BLaER1 treated with 17β-estradiol and CSF1 and Interleukin-3, amounts not matched to agents 10 nM and 100 nM (cell line): ENCODE results near the gene GKN1.
A peak's percentile ranks its signal among the peaks of the same experiment; 100 is the strongest.

Source experiments
- H3K27ac ChIP-seq, 11 experiments: shearing (Covaris generic); formaldehyde crosslinking; 2 replicates each; pipeline ENCODE4 v1.8.1; 2022
- H3K27me3 ChIP-seq, 11 experiments: shearing (Covaris generic); formaldehyde crosslinking; 2 replicates each; pipeline ENCODE4 v1.8.1; 2022
- H3K36me3 ChIP-seq, 11 experiments: shearing (Covaris generic); formaldehyde crosslinking; 2 replicates each; pipeline ENCODE4 v1.8.1; 2022
- H3K4me1 ChIP-seq, 10 experiments: shearing (Covaris generic); formaldehyde crosslinking; 2 replicates each; pipeline ENCODE4 v1.8.1; 2022
- H3K4me2 ChIP-seq, 11 experiments: shearing (Covaris generic); formaldehyde crosslinking; 2 replicates each; pipeline ENCODE4 v1.8.1; 2022
- H3K4me3 ChIP-seq, 10 experiments: shearing (Covaris generic); formaldehyde crosslinking; 2 replicates each; pipeline ENCODE4 v1.8.1; 2022
- H3K9ac ChIP-seq, 11 experiments: shearing (Covaris generic); formaldehyde crosslinking; 2 replicates each; pipeline ENCODE4 v1.8.1; 2022
- H3K9me3 ChIP-seq, 11 experiments: shearing (Covaris generic); formaldehyde crosslinking; replicated peaks in 1 of 11; 2 replicates each; pipeline ENCODE4 v1.8.1; 2022
- H4K20me1 ChIP-seq, 11 experiments: shearing (Covaris generic); formaldehyde crosslinking; 2 replicates each; pipeline ENCODE4 v1.8.1; 2022
- Cebpa-rat ChIP-seq, 11 experiments: shearing (Covaris generic); IDR thresholded peaks; 2 replicates each; pipeline ENCODE4 v1.8.1; 2022

GKN1 gene

GRCh38 chr2:69011611-69012157 lies 37.2 kb downstream of the GKN1 start:
- Histone ChIP-seq H3K27me3 (peaks cover 22 to 41% (median 29%) of the 10 kb centered on the region in 11 experiments), H4K20me1 (peaks cover 0 to 9% (median 0%) of the 10 kb centered on the region in 11 experiments; a peak in 4 of 22 replicates), H3K4me3 (no peak overlapping the region), H3K9me3 (no peaks in the 10 kb centered on the region), H3K27ac (no peak overlapping the region), H3K36me3 (no peaks in the 10 kb centered on the region), H3K4me2 (no peak overlapping the region), H3K9ac (no peak overlapping the region), H3K4me1 (peaks cover 11 to 20% (median 15%) of the 10 kb centered on the region in 10 experiments; a peak in 18 of 20 replicates)
- no peak for TF ChIP-seq Cebpa-rat (IDR thresholded peaks at IDR 0.05)

- Histone ChIP-seq H4K20me1 (peaks cover 0 to 9% (median 0%) of the 10 kb centered on the region in 11 experiments; a peak in 4 of 22 replicates), H3K27ac (peak overlapping the region in 3 of 11 experiments; percentile 52 to 57 (median 54); a peak in 3 of 22 replicates), H3K36me3 (no peaks in the 10 kb centered on the region), H3K9ac (peak overlapping the region; percentile 60 to 81 (median 72); a peak in 21 of 22 replicates), H3K4me1 (peaks cover 11 to 20% (median 15%) of the 10 kb centered on the region in 10 experiments; a peak in 18 of 20 replicates), H3K27me3 (peaks cover 22 to 41% (median 29%) of the 10 kb centered on the region in 11 experiments), H3K4me2 (peak overlapping the region; percentile 88 to 98 (median 97)), H3K4me3 (peak overlapping the region; percentile 70 to 83 (median 77)), H3K9me3 (no peaks in the 10 kb centered on the region)
- TF ChIP-seq Cebpa-rat (IDR thresholded peaks at IDR 0.05): no peak
These were observed 38.1 kb downstream of the GKN1 start for GRCh38 chr2:69012310-69013141.

GRCh38 chr2:69013142-69013839 lies 38.9 kb downstream of the GKN1 start, which contains the start of gene ANTXR1:
TSS of gene ANTXR1 (plus strand) at chr2:69013179. CDS start at chr2:69013500, 321 bp downstream.
- H3K4me2 ChIP-seq: peak within 1 kb of the TSS; percentile 88 to 98 (median 97)

GRCh38 chr2:69013840-69014821 lies 39.7 kb downstream of the GKN1 start:
- H3K4me2 ChIP-seq: peak overlapping the region; percentile 88 to 98 (median 97)

More at GRCh38 chr2:69013142-69013839, 38.9 kb downstream of the GKN1 start, which contains the start of gene ANTXR1:
- Histone ChIP-seq H3K27ac (peak within 1 kb of the TSS in 10 of 11 experiments; percentile 29 to 61 (median 46); a peak in 18 of 22 replicates), H4K20me1 (peaks cover 0 to 9% (median 0%) of the 10 kb centered on the region in 11 experiments; a peak in 4 of 22 replicates), H3K9me3 (no peaks in the 10 kb centered on the region), H3K4me3 (peak within 1 kb of the TSS; percentile 70 to 83 (median 77)), H3K36me3 (no peaks in the 10 kb centered on the region), H3K9ac (peak within 1 kb of the TSS; percentile 60 to 81 (median 72)), H3K27me3 (peaks cover 22 to 41% (median 29%) of the 10 kb centered on the region in 11 experiments), H3K4me1 (peaks cover 11 to 20% (median 15%) of the 10 kb centered on the region in 10 experiments; a peak in 18 of 20 replicates)
- no peak for TF ChIP-seq Cebpa-rat (IDR thresholded peaks at IDR 0.05)

GRCh38 chr2:69017080-69017479 lies 42.6 kb downstream of the GKN1 start:
- Histone ChIP-seq H3K4me1 (peaks cover 11 to 20% (median 15%) of the 10 kb centered on the region in 10 experiments; a peak in 18 of 20 replicates), H3K9ac (no peak overlapping the region), H4K20me1 (peaks cover 0 to 9% (median 0%) of the 10 kb centered on the region in 11 experiments; a peak in 3 of 22 replicates), H3K9me3 (no peaks in the 10 kb centered on the region), H3K36me3 (no peaks in the 10 kb centered on the region), H3K4me2 (no peak overlapping the region), H3K27me3 (peaks cover 22 to 40% (median 29%) of the 10 kb centered on the region in 11 experiments), H3K27ac (no peak overlapping the region), H3K4me3 (no peak overlapping the region)
- TF ChIP-seq Cebpa-rat (IDR thresholded peaks at IDR 0.05): no peak

More at GRCh38 chr2:69013840-69014821, 39.7 kb downstream of the GKN1 start:
- no peak for TF ChIP-seq Cebpa-rat (IDR thresholded peaks at IDR 0.05)
- Histone ChIP-seq H3K4me1 (peaks cover 11 to 20% (median 15%) of the 10 kb centered on the region in 10 experiments; a peak in 18 of 20 replicates), H3K27ac (peak overlapping the region in 9 of 11 experiments; percentile 29 to 61 (median 49); a peak in 9 of 22 replicates), H3K9ac (peak overlapping the region; percentile 60 to 81 (median 72)), H3K9me3 (no peaks in the 10 kb centered on the region), H3K4me3 (peak overlapping the region; percentile 70 to 83 (median 77)), H4K20me1 (peaks cover 0 to 9% (median 0%) of the 10 kb centered on the region in 11 experiments; a peak in 4 of 22 replicates), H3K27me3 (peaks cover 22 to 41% (median 29%) of the 10 kb centered on the region in 11 experiments), H3K36me3 (no peaks in the 10 kb centered on the region)

- Histone ChIP-seq H3K4me3 (no peak overlapping the region), H3K27ac (no peak overlapping the region)
These were observed 43.4 kb downstream of the GKN1 start for GRCh38 chr2:69017835-69018234.

GRCh38 chr2:69018678-69019095 lies 44.3 kb downstream of the GKN1 start:
- H3K4me2 ChIP-seq: peak overlapping the region in 1 of 11 experiments; percentile 16; a peak in 1 of 22 replicates
- H3K4me1 ChIP-seq: peaks cover 9 to 12% (median 10%) of the 10 kb centered on the region in 10 experiments; a peak in 18 of 20 replicates
- no peak overlapping the region for H3K9ac ChIP-seq
- H3K9me3 ChIP-seq: no peaks in the 10 kb centered on the region
- H3K27ac ChIP-seq: no peak overlapping the region
- no peak for TF ChIP-seq Cebpa-rat (IDR thresholded peaks at IDR 0.05)
- no peaks in the 10 kb centered on the region for H3K36me3 ChIP-seq
- no peak overlapping the region for H3K4me3 ChIP-seq
- peaks cover 0 to 9% (median 0%) of the 10 kb centered on the region in 11 experiments; a peak in 3 of 22 replicates for H4K20me1 ChIP-seq
- peaks cover 16 to 27% (median 17%) of the 10 kb centered on the region in 11 experiments for H3K27me3 ChIP-seq

More at GRCh38 chr2:69017835-69018234, 43.4 kb downstream of the GKN1 start:
- Histone ChIP-seq H3K4me2 (no peak overlapping the region), H4K20me1 (peaks cover 0 to 9% (median 0%) of the 10 kb centered on the region in 11 experiments; a peak in 3 of 22 replicates), H3K27me3 (peaks cover 22 to 35% (median 25%) of the 10 kb centered on the region in 11 experiments), H3K9me3 (no peaks in the 10 kb centered on the region), H3K36me3 (no peaks in the 10 kb centered on the region), H3K4me1 (peaks cover 9 to 16% (median 13%) of the 10 kb centered on the region in 10 experiments; a peak in 18 of 20 replicates), H3K9ac (no peak overlapping the region)
- TF ChIP-seq Cebpa-rat (IDR thresholded peaks at IDR 0.05): no peak
